ENCODE measurements around the gene ERVK3-1. TPM values are rescaled to one million over a fixed set of nuclear protein-coding genes. Genes with fewer than 3 reads are reported as not detected.
A peak's percentile ranks its signal among the peaks of the same experiment; 100 is the strongest.

Gene ERVK3-1
- polyA plus RNA-seq, 1 experiment: 44.5 TPM

DNA sequence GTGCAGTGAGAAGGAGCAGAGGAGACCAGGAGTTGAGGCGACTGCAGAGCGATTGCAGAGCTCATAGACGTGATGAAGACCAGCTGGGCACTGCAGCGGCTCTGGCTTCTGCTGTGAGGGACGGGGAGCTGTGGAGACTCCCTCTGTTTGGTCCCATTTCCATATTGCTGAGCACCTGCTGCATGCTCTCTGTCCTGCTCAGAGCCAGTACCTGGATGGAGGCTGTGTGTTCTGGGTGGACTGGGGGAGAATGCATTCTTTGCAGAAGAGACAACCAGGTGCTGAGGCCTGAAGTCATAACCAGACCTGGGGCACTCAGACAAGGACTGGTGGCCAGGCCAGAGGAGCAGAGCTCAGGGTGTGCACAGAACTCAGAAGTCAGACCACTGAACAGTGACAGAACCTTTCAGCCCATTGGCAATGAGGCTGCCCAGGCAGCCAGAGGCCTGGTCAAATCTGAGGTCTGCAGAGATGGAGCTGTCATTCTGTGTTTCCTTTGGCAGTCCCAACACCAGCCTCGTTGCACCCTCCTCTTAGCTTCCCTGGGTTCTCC lies 49.4 kb downstream of the ERVK3-1 start:
- ChIA-PET POLR2A (interaction anchor here (1.0 to 1.3 kb wide), 2 partner anchors 8 to 28 kb away, joined by 3 to 4 read pairs; partner anchors contain the start of genes ZNF497 and ZSCAN22), CTCF (no interaction called here)
- TF ChIP-seq, protein P1, sequence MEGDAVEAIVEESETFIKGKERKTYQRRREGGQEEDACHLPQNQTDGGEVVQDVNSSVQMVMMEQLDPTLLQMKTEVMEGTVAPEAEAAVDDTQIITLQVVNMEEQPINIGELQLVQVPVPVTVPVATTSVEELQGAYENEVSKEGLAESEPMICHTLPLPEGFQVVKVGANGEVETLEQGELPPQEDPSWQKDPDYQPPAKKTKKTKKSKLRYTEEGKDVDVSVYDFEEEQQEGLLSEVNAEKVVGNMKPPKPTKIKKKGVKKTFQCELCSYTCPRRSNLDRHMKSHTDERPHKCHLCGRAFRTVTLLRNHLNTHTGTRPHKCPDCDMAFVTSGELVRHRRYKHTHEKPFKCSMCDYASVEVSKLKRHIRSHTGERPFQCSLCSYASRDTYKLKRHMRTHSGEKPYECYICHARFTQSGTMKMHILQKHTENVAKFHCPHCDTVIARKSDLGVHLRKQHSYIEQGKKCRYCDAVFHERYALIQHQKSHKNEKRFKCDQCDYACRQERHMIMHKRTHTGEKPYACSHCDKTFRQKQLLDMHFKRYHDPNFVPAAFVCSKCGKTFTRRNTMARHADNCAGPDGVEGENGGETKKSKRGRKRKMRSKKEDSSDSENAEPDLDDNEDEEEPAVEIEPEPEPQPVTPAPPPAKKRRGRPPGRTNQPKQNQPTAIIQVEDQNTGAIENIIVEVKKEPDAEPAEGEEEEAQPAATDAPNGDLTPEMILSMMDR (IDR thresholded peaks at IDR 0.05; ENCODE audit: low read depth, low read length): no peak
- no peak for DNase-seq (ENCODE audit: low read depth, low spot score)
- peaks cover 36% of the 10 kb centered on the region; the same call in 1 of the 2 replicates for H3K9me3 ChIP-seq (ENCODE audit: control insufficient read depth, insufficient read depth, low read length)
- peaks cover 25% of the 10 kb centered on the region for H3K27me3 ChIP-seq (ENCODE audit: control insufficient read depth, insufficient read depth, low read length)
- no peak overlapping the region for H3K4me3 ChIP-seq (ENCODE audit: low read depth, low read length)
- no peak overlapping the region for H3K27ac ChIP-seq (ENCODE audit: low read depth, low read length)

DNA sequence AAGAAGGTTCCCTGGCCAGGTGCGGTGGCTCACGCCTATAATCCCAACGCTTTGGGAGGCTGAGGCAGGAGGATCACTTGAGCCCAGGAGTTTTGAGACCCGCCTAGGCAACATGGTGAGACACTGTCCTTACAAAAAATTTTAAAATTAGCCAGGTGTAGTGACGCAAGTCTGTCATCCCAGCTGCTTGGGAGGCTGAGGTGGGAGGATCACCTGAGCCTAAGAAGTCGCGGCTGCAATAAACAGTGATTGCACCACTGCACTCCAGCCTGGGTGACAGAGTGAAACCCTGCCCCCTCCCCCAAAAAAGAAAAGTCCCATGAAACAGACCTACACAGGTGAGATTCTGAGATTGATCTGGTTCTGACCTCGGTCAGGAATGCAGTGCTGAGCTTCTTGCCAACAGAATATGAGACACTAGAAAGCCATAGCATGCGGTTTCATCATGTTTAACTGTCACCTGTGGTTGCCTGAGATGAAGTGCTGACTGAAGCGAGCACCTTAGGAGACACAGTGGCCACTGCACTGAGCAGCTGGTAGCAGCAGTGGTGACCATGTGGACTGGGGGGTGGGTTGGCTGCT lies 50.1 kb downstream of the ERVK3-1 start:
- POLR2A ChIA-PET: interaction anchor here (1.0 to 1.6 kb wide), 2 partner anchors 8 to 29 kb away, joined by 4 to 7 read pairs; partner anchors contain the start of gene ZSCAN22
- Histone ChIP-seq H3K27ac (ENCODE audit: low read depth, low read length) (no peak overlapping the region), H3K27me3 (ENCODE audit: control insufficient read depth, insufficient read depth, low read length) (peaks cover 25% of the 10 kb centered on the region), H3K4me3 (ENCODE audit: low read depth, low read length) (no peak overlapping the region), H3K9me3 (ENCODE audit: control insufficient read depth, insufficient read depth, low read length) (peaks cover 29% of the 10 kb centered on the region; the same call in 1 of the 2 replicates)
- CTCF ChIA-PET: no interaction called here
- no peak for DNase-seq (ENCODE audit: low read depth, low spot score)
- TF ChIP-seq, protein P1 (IDR thresholded peaks at IDR 0.05; ENCODE audit: low read depth, low read length): no peak

DNA sequence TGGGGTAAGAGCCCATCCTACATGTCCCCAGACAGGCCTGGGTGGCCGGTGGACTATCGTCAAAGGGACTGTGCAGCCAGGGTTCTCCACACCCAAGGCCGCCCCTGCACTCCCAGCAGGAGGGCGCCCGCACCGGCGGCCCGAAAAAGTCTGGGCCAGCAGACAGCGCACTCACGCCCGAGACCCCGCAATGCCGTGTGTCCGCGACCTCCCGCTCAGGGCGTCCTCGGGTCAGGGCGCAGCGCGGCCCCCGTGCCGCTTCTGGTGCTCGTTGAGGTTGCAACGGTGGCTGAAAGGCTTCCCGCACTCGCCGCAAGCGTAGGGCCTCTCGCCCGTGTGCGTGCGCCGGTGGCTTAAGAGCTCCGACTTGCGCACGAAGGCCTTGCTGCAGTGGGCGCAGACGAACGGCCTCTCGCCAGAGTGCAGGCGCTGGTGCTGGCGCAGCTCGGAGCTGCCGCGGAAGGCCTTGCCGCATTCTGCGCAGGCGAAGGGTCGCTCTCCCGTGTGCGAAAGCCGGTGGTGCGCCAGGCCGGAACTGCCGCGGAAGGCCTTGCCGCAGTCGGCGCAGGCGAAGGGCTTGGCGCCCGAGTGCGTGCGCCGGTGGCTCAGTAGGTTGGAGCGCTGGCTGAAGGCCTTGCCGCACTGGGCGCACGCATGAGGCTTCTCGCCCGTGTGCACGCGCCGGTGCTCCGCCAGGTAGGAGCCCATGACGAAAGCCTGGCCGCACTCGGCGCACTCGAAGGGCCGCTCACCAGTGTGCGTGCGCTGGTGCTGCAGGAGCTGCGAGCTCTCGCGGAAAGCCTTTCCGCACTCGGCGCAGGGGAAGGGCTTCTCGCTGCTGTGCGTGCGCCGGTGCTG lies 51.0 kb downstream of the ERVK3-1 start:
- DNase-seq (ENCODE audit: low read depth, low spot score): no peak
- H3K27ac ChIP-seq (ENCODE audit: low read depth, low read length): no peak overlapping the region
- peaks cover 23% of the 10 kb centered on the region; the same call in 1 of the 2 replicates for H3K9me3 ChIP-seq (ENCODE audit: control insufficient read depth, insufficient read depth, low read length)
- ChIA-PET CTCF (no interaction called here), POLR2A (interaction anchor here (1.2 to 1.6 kb wide), 2 partner anchors 9 to 199 kb away, joined by 3 to 7 read pairs; partner anchors contain the start of gene CHMP2A)
- TF ChIP-seq, protein P1 (IDR thresholded peaks at IDR 0.05; ENCODE audit: low read depth, low read length): no peak
- peaks cover 25% of the 10 kb centered on the region for H3K27me3 ChIP-seq (ENCODE audit: control insufficient read depth, insufficient read depth, low read length)
- peak overlapping the region; percentile 35 for H3K4me3 ChIP-seq (ENCODE audit: low read depth, low read length)

DNA sequence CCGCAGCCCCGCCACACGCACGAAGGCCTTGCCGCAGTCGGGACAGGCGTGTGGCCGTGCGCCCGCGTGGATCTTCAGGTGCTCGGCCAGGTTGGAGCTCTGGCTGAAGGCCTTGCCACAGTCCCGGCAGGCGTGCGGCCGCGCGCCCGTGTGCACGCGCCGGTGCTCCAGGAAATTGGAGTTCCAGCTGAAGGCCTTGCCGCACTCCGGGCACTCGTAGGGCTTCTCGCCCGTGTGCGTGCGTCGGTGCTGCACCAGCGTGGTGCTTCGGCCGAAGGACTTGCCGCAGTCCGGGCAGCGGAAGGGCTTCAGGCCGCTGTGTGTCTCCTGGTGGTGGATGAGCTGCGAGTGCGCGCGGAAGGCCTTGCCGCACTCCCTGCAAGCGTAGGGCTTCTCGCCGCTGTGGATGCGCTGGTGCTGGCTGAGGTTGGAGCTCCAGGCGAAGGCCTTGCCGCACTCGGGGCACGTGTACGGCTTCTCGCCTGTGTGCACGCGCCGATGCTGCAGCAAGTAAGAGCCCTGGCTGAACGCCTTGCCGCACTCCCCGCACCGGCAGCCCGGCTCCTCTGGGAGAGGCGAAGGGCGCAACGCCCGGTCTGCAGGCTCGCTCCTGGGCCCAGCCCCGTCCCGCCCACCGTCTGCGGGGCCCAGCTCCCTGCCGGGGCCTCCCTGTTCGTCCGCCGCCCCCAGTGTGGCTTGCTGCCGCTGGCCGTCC lies 51.7 kb downstream of the ERVK3-1 start:
- DNase-seq (ENCODE audit: low read depth, low spot score): no peak
- H3K27me3 ChIP-seq (ENCODE audit: control insufficient read depth, insufficient read depth, low read length): peaks cover 25% of the 10 kb centered on the region
- H3K4me3 ChIP-seq (ENCODE audit: low read depth, low read length): peak overlapping the region; percentile 35; the same call in 1 of the 2 replicates
- ChIA-PET CTCF (no interaction called here), POLR2A (interaction anchor here (1.2 to 1.6 kb wide), 2 partner anchors 10 to 198 kb away, joined by 3 to 7 read pairs; partner anchors contain the start of gene CHMP2A)
- H3K9me3 ChIP-seq (ENCODE audit: control insufficient read depth, insufficient read depth, low read length): peaks cover 19% of the 10 kb centered on the region; the same call in 1 of the 2 replicates
- H3K27ac ChIP-seq (ENCODE audit: low read depth, low read length): no peak overlapping the region
- TF ChIP-seq, protein P1 (IDR thresholded peaks at IDR 0.05; ENCODE audit: low read depth, low read length): no peak
